Loucy (cell line): ENCODE data around the gene TTLL9.

Experiments
- H2AFZ ChIP-seq: fragments of 200-600 bp; sonication (generic); 2 replicates; pipeline ENCODE4 v1.6.0; 2016; ENCODE audit warnings: antibody characterized with exemption, mild to moderate bottlenecking, low read length, moderate library complexity
- H3F3A ChIP-seq: fragments of 200-600 bp; 2 replicates; pipeline ENCODE4 v1.6.0; 2016; ENCODE audit warnings: antibody characterized with exemption, low read depth, mild to moderate bottlenecking
- H3K27me3 ChIP-seq: fragments of 200-600 bp; sonication (generic); 2 replicates; pipeline ENCODE4 v1.6.1; 2014; ENCODE audit warnings: low read length, mild to moderate bottlenecking; ENCODE audit not compliant: insufficient read depth, poor library complexity, severe bottlenecking
- H3K36me3 ChIP-seq: fragments of 200-600 bp; sonication (generic); 2 replicates; pipeline ENCODE4 v1.6.1; 2016; ENCODE audit warnings: low read length; ENCODE audit not compliant: insufficient read depth
- H3K4me1 ChIP-seq: fragments of 200-600 bp; sonication (generic); 2 replicates; pipeline ENCODE4 v1.5.1; 2014; ENCODE audit warnings: low read length, mild to moderate bottlenecking; ENCODE audit not compliant: insufficient read depth, poor library complexity, severe bottlenecking
- H3K4me2 ChIP-seq: fragments of 200-600 bp; sonication (generic); 2 replicates; pipeline ENCODE4 v1.6.0; 2014; ENCODE audit warnings: antibody characterized with exemption, low read length, low read depth, mild to moderate bottlenecking; ENCODE audit not compliant: poor library complexity, severe bottlenecking
- H3K4me3 ChIP-seq: fragments of 200-600 bp; sonication (generic); 2 replicates; pipeline ENCODE4 v1.5.1; 2014; ENCODE audit warnings: low read length, mild to moderate bottlenecking, mixed read lengths; ENCODE audit not compliant: poor library complexity, severe bottlenecking
- H3K79me2 ChIP-seq: fragments of 200-600 bp; sonication (generic); 2 replicates; pipeline ENCODE4 v1.6.1; 2014; ENCODE audit warnings: low read length; ENCODE audit not compliant: insufficient read depth
- H3K9ac ChIP-seq: fragments of 200-600 bp; sonication (generic); 2 replicates; pipeline ENCODE4 v1.6.0; 2014; ENCODE audit warnings: mild to moderate bottlenecking, low read depth, low read length, moderate library complexity; ENCODE audit not compliant: poor library complexity, severe bottlenecking
- H3K9me2 ChIP-seq: fragments of 200-600 bp; sonication (generic); replicated peaks from 2 replicates; pipeline ENCODE4 v1.6.1; 2016; ENCODE audit warnings: low read depth, low read length, mixed read lengths
- H3K9me3 ChIP-seq: fragments of 200-600 bp; sonication (generic); 2 replicates; pipeline ENCODE4 v1.6.1; 2014; ENCODE audit warnings: mild to moderate bottlenecking, antibody characterized with exemption, low read length, low read depth; ENCODE audit not compliant: insufficient read depth
- H4K20me1 ChIP-seq: fragments of 200-600 bp; sonication (generic); 2 replicates; pipeline ENCODE4 v1.6.0; 2014; ENCODE audit warnings: antibody characterized with exemption, low read length, mild to moderate bottlenecking; ENCODE audit not compliant: insufficient read depth, poor library complexity, severe bottlenecking
- CTCF ChIP-seq: fragments of 200-600 bp; sonication (generic); conservative IDR thresholded peaks from 2 replicates; pipeline ENCODE4 v1.5.1; 2014; ENCODE audit warnings: mild to moderate bottlenecking, antibody characterized with exemption, low read length
- EZH2phosphoT487 ChIP-seq: fragments of 200-600 bp; IDR thresholded peaks from 2 replicates; pipeline ENCODE4 v1.6.1; 2018; ENCODE audit warnings: antibody characterized with exemption, mild to moderate bottlenecking, moderate library complexity, borderline replicate concordance

The TTLL9 gene

GRCh38 chr20:31953556-31954148 is 83.2 kb downstream of the TTLL9 start:
- TF ChIP-seq CTCF (no peak), EZH2phosphoT487 (no peak)
- no peak overlapping the region for H3K9ac ChIP-seq
- H3F3A ChIP-seq: no peaks in the 10 kb centered on the region
- no peak overlapping the region for H2AFZ ChIP-seq
- H3K9me3 ChIP-seq: no peaks in the 10 kb centered on the region
- no peaks in the 10 kb centered on the region for H3K27me3 ChIP-seq
- peaks cover 31% of the 10 kb centered on the region for H3K79me2 ChIP-seq
- no peak overlapping the region for H3K4me2 ChIP-seq
- H3K4me3 ChIP-seq: no peak overlapping the region
- H4K20me1 ChIP-seq: peaks cover 21% of the 10 kb centered on the region
- peaks cover 4% of the 10 kb centered on the region; the same call in 1 of the 2 replicates for H3K36me3 ChIP-seq
- no peaks in the 10 kb centered on the region for H3K9me2 ChIP-seq
- peaks cover 27% of the 10 kb centered on the region for H3K4me1 ChIP-seq

GRCh38 chr20:31954500-31954899 is 84.1 kb downstream of the TTLL9 start:
- H3K9me3 ChIP-seq: no peaks in the 10 kb centered on the region
- no peak overlapping the region for H3K4me3 ChIP-seq
- H3K27me3 ChIP-seq: no peaks in the 10 kb centered on the region
- TF ChIP-seq CTCF (no peak), EZH2phosphoT487 (no peak)
- no peak overlapping the region for H3K9ac ChIP-seq
- peaks cover 23% of the 10 kb centered on the region for H3K79me2 ChIP-seq
- H2AFZ ChIP-seq: no peak overlapping the region
- no peaks in the 10 kb centered on the region for H3K9me2 ChIP-seq
- H3F3A ChIP-seq: no peaks in the 10 kb centered on the region
- no peaks in the 10 kb centered on the region; the same call in 1 of the 2 replicates for H3K36me3 ChIP-seq
- H3K4me1 ChIP-seq: peaks cover 27% of the 10 kb centered on the region
- H3K4me2 ChIP-seq: no peak overlapping the region
- peaks cover 20% of the 10 kb centered on the region for H4K20me1 ChIP-seq

- H3K36me3 ChIP-seq: no peaks in the 10 kb centered on the region
- no peaks in the 10 kb centered on the region for H3K79me2 ChIP-seq
- H3K4me1 ChIP-seq: peaks cover 8% of the 10 kb centered on the region
- no peak overlapping the region for H3K4me2 ChIP-seq
- no peaks in the 10 kb centered on the region for H3F3A ChIP-seq
- no peaks in the 10 kb centered on the region for H3K9me2 ChIP-seq
- H4K20me1 ChIP-seq: no peaks in the 10 kb centered on the region
- TF ChIP-seq EZH2phosphoT487: no peak
- no peak for TF ChIP-seq CTCF
- no peak overlapping the region for H3K4me3 ChIP-seq
- no peak overlapping the region for H3K9ac ChIP-seq
- no peaks in the 10 kb centered on the region for H3K27me3 ChIP-seq
- no peak overlapping the region; the same call in 1 of the 2 replicates for H2AFZ ChIP-seq
- no peaks in the 10 kb centered on the region for H3K9me3 ChIP-seq
Measured at GRCh38 chr20:31956556-31957526, 86.4 kb downstream of the TTLL9 start.
